Lower leg skin (tissue), 3 donors: ENCODE results near the gene ENOX2.

Source experiments
- POLR2A ChIP-seq, 2 donors: fragments of 450-650 bp; IDR thresholded peaks; one replicate each; pipeline ENCODE4 v1.6.1; 2016 to 2017; ENCODE audit warnings: antibody characterized with exemption in 2 of 2, mild to moderate bottlenecking in 1 of 2, moderate library complexity in 1 of 2
- TF ChIP-seq, protein P1 (sequence below), 3 donors: fragments of 450-650 bp; IDR thresholded peaks; one replicate each; pipeline ENCODE4 v1.5.1; 2016; ENCODE audit warnings: antibody characterized with exemption in 3 of 3, mild to moderate bottlenecking in 3 of 3, moderate library complexity in 2 of 3

DNA sequence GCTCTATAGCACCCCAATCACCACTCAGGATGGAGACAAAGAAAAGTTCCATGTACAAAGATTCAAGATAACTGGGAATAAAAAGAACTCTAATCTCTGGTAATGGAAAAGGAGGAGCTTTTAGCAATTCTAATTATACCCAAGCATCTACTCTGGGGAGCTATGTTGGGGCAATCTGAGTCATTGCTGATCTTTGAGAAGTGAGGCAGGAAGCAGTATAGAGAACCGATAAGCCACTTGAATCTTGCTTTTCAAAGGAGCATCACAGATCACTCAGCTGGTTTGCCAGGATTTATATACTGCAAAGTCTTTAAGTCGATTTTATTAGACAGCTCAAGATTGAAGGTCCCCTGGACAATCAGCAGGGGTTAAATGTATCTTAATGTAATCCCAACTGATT, 220.0 kb downstream of the ENOX2 start:
- TF ChIP-seq, protein P1, sequence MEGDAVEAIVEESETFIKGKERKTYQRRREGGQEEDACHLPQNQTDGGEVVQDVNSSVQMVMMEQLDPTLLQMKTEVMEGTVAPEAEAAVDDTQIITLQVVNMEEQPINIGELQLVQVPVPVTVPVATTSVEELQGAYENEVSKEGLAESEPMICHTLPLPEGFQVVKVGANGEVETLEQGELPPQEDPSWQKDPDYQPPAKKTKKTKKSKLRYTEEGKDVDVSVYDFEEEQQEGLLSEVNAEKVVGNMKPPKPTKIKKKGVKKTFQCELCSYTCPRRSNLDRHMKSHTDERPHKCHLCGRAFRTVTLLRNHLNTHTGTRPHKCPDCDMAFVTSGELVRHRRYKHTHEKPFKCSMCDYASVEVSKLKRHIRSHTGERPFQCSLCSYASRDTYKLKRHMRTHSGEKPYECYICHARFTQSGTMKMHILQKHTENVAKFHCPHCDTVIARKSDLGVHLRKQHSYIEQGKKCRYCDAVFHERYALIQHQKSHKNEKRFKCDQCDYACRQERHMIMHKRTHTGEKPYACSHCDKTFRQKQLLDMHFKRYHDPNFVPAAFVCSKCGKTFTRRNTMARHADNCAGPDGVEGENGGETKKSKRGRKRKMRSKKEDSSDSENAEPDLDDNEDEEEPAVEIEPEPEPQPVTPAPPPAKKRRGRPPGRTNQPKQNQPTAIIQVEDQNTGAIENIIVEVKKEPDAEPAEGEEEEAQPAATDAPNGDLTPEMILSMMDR (IDR thresholded peaks at IDR 0.05): no peak
- no peak for TF ChIP-seq POLR2A (IDR thresholded peaks at IDR 0.05)
